Muscle of leg (tissue), 11 donors: ENCODE data around the gene KLK2. TPM values are rescaled to one million over a fixed set of nuclear protein-coding genes. Genes with fewer than 3 reads are reported as not detected.

Experiments
- DNase-seq: peaks from one replicate; pipeline ENCODE4 v3.0.0; 2013
- H3K27ac ChIP-seq: one replicate; pipeline ENCODE4 v1.5.1; 2013; ENCODE audit warnings: mild to moderate bottlenecking, low read length, control low read depth
- H3K27me3 ChIP-seq: one replicate; pipeline ENCODE4 v1.6.1; 2013; ENCODE audit warnings: low read length; ENCODE audit not compliant: control insufficient read depth, insufficient read depth
- H3K36me3 ChIP-seq: one replicate; pipeline ENCODE4 v1.6.1; 2013; ENCODE audit warnings: low read length; ENCODE audit not compliant: control insufficient read depth, insufficient read depth
- H3K4me1 ChIP-seq: one replicate; pipeline ENCODE4 v1.6.1; 2013; ENCODE audit warnings: low read length; ENCODE audit not compliant: control insufficient read depth, insufficient read depth
- H3K4me3 ChIP-seq: one replicate; pipeline ENCODE4 v1.5.1; 2013; ENCODE audit warnings: low read length, control low read depth
- H3K9me3 ChIP-seq: replicated peaks from 2 replicates; pipeline ENCODE4 v1.6.1; 2013; ENCODE audit warnings: low read depth, low read length; ENCODE audit not compliant: control insufficient read depth
- WGBS: methylation state at CpG from one replicate; pipeline ENCODE4 v1.1.5; 2013; ENCODE audit warnings: missing lambda C conversion rate; ENCODE audit not compliant: insufficient coverage; 5-methylcytosine and 5-hydroxymethylcytosine counted together
- polyA plus RNA-seq, 8 donors: library from polyadenylated mRNA; unstranded; fragments of 120-200 nt; gene quantifications; one replicate each; pipeline versions ENCODE4 v1.2.1 to v1.2.3, GENCODE V29; 2013; ENCODE audit warnings: inconsistent platforms in 1 of 8, low replicate concordance in 1 of 8; ENCODE audit not compliant: insufficient read length in 8 of 8, insufficient read depth in 1 of 8
- total RNA-seq: library from RNA; stranded (reverse); fragments of 120-200 nt; gene quantifications from one replicate; pipeline ENCODE4 v1.2.4, GENCODE V29; 2013

The KLK2 gene
- total and polyA plus RNA-seq, 9 donors = 0.30 TPM; not detected in 8

DNA sequence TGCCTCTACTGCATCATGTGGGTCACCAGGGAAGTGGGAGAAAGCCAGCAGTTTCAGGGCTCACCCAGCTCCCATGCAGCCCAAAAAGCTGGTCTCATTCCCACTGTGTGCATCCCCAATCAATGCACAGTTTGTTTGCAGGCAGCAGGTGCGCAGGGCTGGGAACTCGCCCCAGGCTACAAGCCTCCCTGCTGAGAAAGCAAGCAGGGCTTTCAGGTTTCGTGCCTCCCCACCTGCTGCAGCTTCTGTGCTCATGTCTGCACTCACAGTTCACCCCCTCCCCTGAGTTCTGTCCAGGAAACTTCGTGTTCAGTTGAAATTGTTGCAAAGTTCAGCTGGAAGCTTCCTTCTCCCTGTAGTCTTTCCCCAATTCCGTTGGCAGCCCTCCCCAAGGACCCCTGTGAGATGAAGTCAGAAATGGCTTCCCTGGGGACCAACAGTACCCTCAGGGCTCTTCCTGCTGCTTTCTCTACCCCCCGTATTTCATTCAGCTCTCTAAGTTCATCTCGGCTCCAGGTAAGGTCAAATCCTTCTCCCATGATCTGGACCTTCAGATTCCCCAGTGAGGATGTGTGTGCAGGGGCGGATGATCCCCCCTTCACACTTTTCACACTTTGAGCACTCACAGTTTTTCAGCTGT is 28.8 kb upstream of the KLK2 start:
- Histone ChIP-seq H3K9me3 (peaks cover 3% of the 10 kb centered on the region), H3K4me3 (no peak overlapping the region), H3K36me3 (no peaks in the 10 kb centered on the region), H3K27me3 (no peaks in the 10 kb centered on the region), H3K27ac (no peak overlapping the region), H3K4me1 (no peaks in the 10 kb centered on the region)
- WGBS = 39% methylated on average over 5 of the region's 8 CpGs
- no peak for DNase-seq

- no peak overlapping the region for H3K4me3 ChIP-seq
- 30% methylated on average over 1 of the region's 3 CpGs for WGBS
- no peak for DNase-seq
- H3K9me3 ChIP-seq = no peaks in the 10 kb centered on the region
- no peaks in the 10 kb centered on the region for H3K36me3 ChIP-seq
- no peaks in the 10 kb centered on the region for H3K27me3 ChIP-seq
- no peak overlapping the region for H3K27ac ChIP-seq
- H3K4me1 ChIP-seq = no peaks in the 10 kb centered on the region
Observed at GRCh38 chr19:50850738-50851137, 22.5 kb upstream of the KLK2 start.

- Histone ChIP-seq H3K4me3 (no peak overlapping the region), H3K27ac (no peak overlapping the region), H3K4me1 (no peaks in the 10 kb centered on the region), H3K36me3 (no peaks in the 10 kb centered on the region), H3K27me3 (no peaks in the 10 kb centered on the region), H3K9me3 (no peaks in the 10 kb centered on the region)
- WGBS = 48% methylated on average over 3 of the region's 4 CpGs
- DNase-seq = no peak
Observed at GRCh38 chr19:50851620-50852019, 21.6 kb upstream of the KLK2 start.

GRCh38 chr19:50854636-50855410 is 18.4 kb upstream of the KLK2 start, which contains the start of gene KLK3:
Gene KLK3, plus strand, starts transcription at chr19:50854915. Its CDS starts 41 bp downstream, at chr19:50854956.
- DNase-seq = no peak
- H3K36me3 ChIP-seq = no peaks in the 10 kb centered on the region
- no peak within 1 kb of the TSS for H3K4me3 ChIP-seq
- 55% methylated on average over 3 of the region's 9 CpGs for WGBS
- H3K9me3 ChIP-seq = no peaks in the 10 kb centered on the region
- no peak within 1 kb of the TSS for H3K27ac ChIP-seq
- H3K27me3 ChIP-seq = peaks cover 6% of the 10 kb centered on the region
- no peaks in the 10 kb centered on the region for H3K4me1 ChIP-seq

GRCh38 chr19:50857366-50857765 is 15.9 kb upstream of the KLK2 start:
- Histone ChIP-seq H3K36me3 (no peaks in the 10 kb centered on the region), H3K4me3 (no peak overlapping the region), H3K27me3 (peaks cover 6% of the 10 kb centered on the region), H3K4me1 (no peaks in the 10 kb centered on the region), H3K27ac (no peak overlapping the region), H3K9me3 (no peaks in the 10 kb centered on the region)
- DNase-seq = no peak
- 64% methylated on average over 5 of the region's 6 CpGs for WGBS

- peaks cover 6% of the 10 kb centered on the region for H3K27me3 ChIP-seq
Observed at GRCh38 chr19:50858886-50859285, 14.4 kb upstream of the KLK2 start.

DNA sequence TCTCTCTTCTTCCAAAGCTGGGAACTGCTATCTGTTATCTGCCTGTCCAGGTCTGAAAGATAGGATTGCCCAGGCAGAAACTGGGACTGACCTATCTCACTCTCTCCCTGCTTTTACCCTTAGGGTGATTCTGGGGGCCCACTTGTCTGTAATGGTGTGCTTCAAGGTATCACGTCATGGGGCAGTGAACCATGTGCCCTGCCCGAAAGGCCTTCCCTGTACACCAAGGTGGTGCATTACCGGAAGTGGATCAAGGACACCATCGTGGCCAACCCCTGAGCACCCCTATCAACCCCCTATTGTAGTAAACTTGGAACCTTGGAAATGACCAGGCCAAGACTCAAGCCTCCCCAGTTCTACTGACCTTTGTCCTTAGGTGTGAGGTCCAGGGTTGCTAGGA is 13.4 kb upstream of the KLK2 start:
- no CpG with 5 or more reads among the region's 4 CpGs for WGBS
- no peak overlapping the region for H3K4me3 ChIP-seq
- no peaks in the 10 kb centered on the region for H3K9me3 ChIP-seq
- no peaks in the 10 kb centered on the region for H3K4me1 ChIP-seq
- H3K27me3 ChIP-seq = peaks cover 6% of the 10 kb centered on the region
- no peak for DNase-seq
- no peaks in the 10 kb centered on the region for H3K36me3 ChIP-seq
- no peak overlapping the region for H3K27ac ChIP-seq

More at GRCh38 chr19:50858886-50859285, 14.4 kb upstream of the KLK2 start:
- Histone ChIP-seq H3K9me3 (no peaks in the 10 kb centered on the region), H3K36me3 (no peaks in the 10 kb centered on the region), H3K4me3 (no peak overlapping the region), H3K27ac (no peak overlapping the region), H3K4me1 (no peaks in the 10 kb centered on the region)
- no peak for DNase-seq
- WGBS = 6% methylated on average over 7 of the region's 7 CpGs

DNA sequence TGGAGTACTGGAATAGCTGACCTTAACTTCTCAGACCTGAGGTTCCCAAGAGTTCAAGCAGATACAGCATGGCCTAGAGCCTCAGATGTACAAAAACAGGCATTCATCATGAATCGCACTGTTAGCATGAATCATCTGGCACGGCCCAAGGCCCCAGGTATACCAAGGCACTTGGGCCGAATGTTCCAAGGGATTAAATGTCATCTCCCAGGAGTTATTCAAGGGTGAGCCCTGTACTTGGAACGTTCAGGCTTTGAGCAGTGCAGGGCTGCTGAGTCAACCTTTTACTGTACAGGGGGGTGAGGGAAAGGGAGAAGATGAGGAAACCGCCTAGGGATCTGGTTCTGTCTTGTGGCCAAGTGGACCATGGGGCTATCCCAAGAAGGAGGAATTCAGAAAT is 12.2 kb upstream of the KLK2 start:
- DNase-seq = no peak
- peaks cover 6% of the 10 kb centered on the region for H3K27me3 ChIP-seq
- no peak overlapping the region for H3K4me3 ChIP-seq
- no peaks in the 10 kb centered on the region for H3K9me3 ChIP-seq
- no peaks in the 10 kb centered on the region for H3K4me1 ChIP-seq
- no peak overlapping the region for H3K27ac ChIP-seq
- 84% methylated on average over 5 of the region's 5 CpGs for WGBS
- no peaks in the 10 kb centered on the region for H3K36me3 ChIP-seq

DNA sequence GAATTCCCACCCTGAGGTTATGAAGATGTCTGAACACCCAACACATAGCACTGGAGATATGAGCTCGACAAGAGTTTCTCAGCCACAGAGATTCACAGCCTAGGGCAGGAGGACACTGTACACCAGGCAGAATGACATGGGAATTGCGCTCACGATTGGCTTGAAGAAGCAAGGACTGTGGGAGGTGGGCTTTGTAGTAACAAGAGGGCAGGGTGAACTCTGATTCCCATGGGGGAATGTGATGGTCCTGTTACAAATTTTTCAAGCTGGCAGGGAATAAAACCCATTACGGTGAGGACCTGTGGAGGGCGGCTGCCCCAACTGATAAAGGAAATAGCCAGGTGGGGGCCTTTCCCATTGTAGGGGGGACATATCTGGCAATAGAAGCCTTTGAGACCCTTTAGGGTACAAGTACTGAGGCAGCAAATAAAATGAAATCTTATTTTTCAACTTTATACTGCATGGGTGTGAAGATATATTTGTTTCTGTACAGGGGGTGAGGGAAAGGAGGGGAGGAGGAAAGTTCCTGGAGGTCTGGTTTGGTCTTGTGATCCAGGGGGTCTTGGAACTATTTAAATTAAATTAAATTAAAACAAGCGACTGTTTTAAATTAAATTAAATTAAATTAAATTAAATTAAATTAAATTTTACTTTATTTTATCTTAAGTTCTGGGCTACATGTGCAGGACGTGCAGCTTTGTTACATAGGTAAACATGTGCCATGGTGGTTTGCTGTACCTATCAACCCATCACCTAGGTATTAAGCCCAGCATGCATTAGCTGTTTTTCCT is 11.5 kb upstream of the KLK2 start:
- 86% methylated on average over 4 of the region's 7 CpGs for WGBS
- Histone ChIP-seq H3K27me3 (peaks cover 6% of the 10 kb centered on the region), H3K27ac (no peak overlapping the region), H3K36me3 (no peaks in the 10 kb centered on the region), H3K9me3 (no peaks in the 10 kb centered on the region), H3K4me3 (no peak overlapping the region), H3K4me1 (no peaks in the 10 kb centered on the region)
- DNase-seq = no peak

- Histone ChIP-seq H3K4me1 (no peaks in the 10 kb centered on the region), H3K4me3 (no peak overlapping the region), H3K27me3 (no peaks in the 10 kb centered on the region), H3K27ac (no peak overlapping the region), H3K36me3 (no peaks in the 10 kb centered on the region), H3K9me3 (no peaks in the 10 kb centered on the region)
- no peak for DNase-seq
- WGBS = no CpG with 5 or more reads among the region's 4 CpGs
Observed at GRCh38 chr19:50869479-50869878, 3.8 kb upstream of the KLK2 start.
